Hypothalamus (tissue), 51 donors: Measurements from ENCODE around the gene VPS13D.

Source experiments
- DNase-seq, 51 donors: peaks; one replicate each; lab custom pipeline; 2025; lab: John Stamatoyannopoulos, UW

VPS13D gene

DNA sequence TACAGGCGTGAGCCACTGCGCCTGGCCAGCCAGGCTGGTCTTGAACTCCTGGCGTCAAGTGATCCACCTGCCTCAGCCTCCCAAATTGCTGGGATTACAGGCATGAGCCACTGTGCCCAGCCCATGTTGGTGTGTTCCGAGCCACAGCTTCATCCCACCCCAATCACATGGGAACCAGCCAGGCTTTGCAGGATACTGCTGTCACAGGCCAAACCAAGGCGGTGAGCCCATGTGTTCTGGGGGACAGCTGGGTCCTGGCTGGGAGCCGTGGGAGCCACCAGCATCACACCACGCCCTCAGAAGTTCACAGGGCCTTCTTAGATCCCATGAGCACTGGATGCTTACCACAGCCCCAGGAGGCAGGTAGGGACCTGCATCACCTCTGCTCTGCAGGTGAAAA is 331.3 kb downstream of the VPS13D start:
- DNase-seq = no peak
